AG08396 (cell line): ENCODE data around the gene DIPK1A.

Source experiments
- DNase-seq: peaks from one replicate; pipeline ENCODE4 v3.0.0; 2012; ENCODE audit warnings: low spot score, mixed read lengths

Gene DIPK1A

DNA sequence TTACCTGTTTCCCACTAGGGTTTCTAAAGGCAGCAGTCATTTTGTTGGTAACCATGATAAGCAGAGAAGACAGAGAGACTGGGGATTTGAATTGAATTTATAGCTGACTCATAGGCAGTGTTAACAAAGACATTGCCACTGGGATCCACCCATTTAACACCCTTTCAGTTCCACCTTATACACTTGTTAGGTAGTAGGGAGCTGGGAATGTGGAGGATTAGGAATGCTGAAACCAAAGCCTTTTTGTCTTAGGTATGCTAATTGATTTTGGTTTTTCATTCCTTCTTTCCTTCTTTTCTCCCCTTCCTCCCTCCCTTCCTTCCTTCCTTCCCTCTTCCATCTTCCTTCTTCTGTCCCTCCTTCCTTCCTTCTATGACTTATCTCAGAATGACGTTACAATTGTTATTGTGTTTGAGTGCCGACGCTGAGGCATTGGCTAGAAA lies 168.9 kb downstream of the DIPK1A start:
- DNase-seq = no peak
